Breast epithelium (tissue), 3 donors: ENCODE measurements around the gene PIGM.

Experiments
- CTCF ChIP-seq, 3 donors: fragments of 450-650 bp; IDR thresholded peaks; one replicate each; pipeline ENCODE4 v1.5.1; 2016 to 2017; ENCODE audit warnings: antibody characterized with exemption in 3 of 3, mild to moderate bottlenecking in 3 of 3, moderate library complexity in 3 of 3
- POLR2A ChIP-seq: fragments of 450-650 bp; IDR thresholded peaks from one replicate; pipeline ENCODE4 v1.6.1; 2016; ENCODE audit warnings: antibody characterized with exemption, mild to moderate bottlenecking, moderate library complexity

DNA sequence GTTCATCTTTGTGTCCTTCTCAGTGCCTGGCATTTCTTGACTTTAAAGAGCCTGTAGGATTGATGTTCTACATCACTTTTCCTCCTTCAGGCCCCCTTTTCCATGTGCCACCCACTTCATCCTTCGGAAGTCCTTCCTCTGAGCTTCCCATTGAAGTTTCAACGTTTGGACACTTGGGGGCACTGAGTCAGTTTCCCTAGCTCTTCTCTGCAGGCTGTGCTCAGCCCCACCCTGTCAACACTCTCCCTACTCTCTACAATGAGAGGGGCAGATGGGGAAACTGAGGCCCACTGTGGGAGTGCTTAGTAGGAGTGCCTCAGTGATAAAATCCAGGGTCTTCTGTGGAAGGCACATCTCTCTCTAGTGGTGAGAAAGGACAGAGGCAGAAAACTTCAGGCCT is 26.3 kb upstream of the PIGM start:
- TF ChIP-seq CTCF (IDR thresholded peaks at IDR 0.05) (no peak), POLR2A (no peak)
